ENCODE results near the gene ART5.

ART5 gene

GRCh38 chr11:3666023-3666530 lies 24.3 kb upstream of the ART5 start:
- no peak for TF ChIP-seq CTCF (conservative IDR thresholded peaks at IDR 0.05; ENCODE audit: low read depth, low read length)
- no peak for DNase-seq (ENCODE audit: low read depth)
- no peak overlapping the region for H3K4me3 ChIP-seq (ENCODE audit: low read depth, low read length)

GRCh38 chr11:3665336-3666022 lies 23.7 kb upstream of the ART5 start:
- DNase-seq (ENCODE audit: low read depth), result no peak

GRCh38 chr11:3664032-3664630 lies 22.3 kb upstream of the ART5 start:
- TF ChIP-seq CTCF (conservative IDR thresholded peaks at IDR 0.05; ENCODE audit: low read depth, low read length), result no peak
- no peak for DNase-seq (ENCODE audit: low read depth)

More at GRCh38 chr11:3665336-3666022, 23.7 kb upstream of the ART5 start:
- H3K4me3 ChIP-seq (ENCODE audit: low read depth, low read length), result no peak overlapping the region
- TF ChIP-seq CTCF (conservative IDR thresholded peaks at IDR 0.05; ENCODE audit: low read depth, low read length), result no peak

GRCh38 chr11:3662856-3663255 lies 21.1 kb upstream of the ART5 start:
- no peak overlapping the region for H3K4me3 ChIP-seq (ENCODE audit: low read depth, low read length)
- no peak for TF ChIP-seq CTCF (conservative IDR thresholded peaks at IDR 0.05; ENCODE audit: low read depth, low read length)
- no peak for DNase-seq (ENCODE audit: low read depth)

More at GRCh38 chr11:3664032-3664630, 22.3 kb upstream of the ART5 start:
- H3K4me3 ChIP-seq (ENCODE audit: low read depth, low read length), result no peak overlapping the region

- no peak for TF ChIP-seq CTCF (conservative IDR thresholded peaks at IDR 0.05; ENCODE audit: low read depth, low read length)
- H3K4me3 ChIP-seq (ENCODE audit: low read depth, low read length), result no peak overlapping the region
- no peak for DNase-seq (ENCODE audit: low read depth)
Measured at GRCh38 chr11:3660960-3661359, 19.2 kb upstream of the ART5 start.

- TF ChIP-seq CTCF (conservative IDR thresholded peaks at IDR 0.05; ENCODE audit: low read depth, low read length), result no peak
- no peak for DNase-seq (ENCODE audit: low read depth)
- H3K4me3 ChIP-seq (ENCODE audit: low read depth, low read length), result no peak overlapping the region
Measured at GRCh38 chr11:3659595-3660515, 18.1 kb upstream of the ART5 start.

All from choroid plexus epithelial cell (primary cell).